B cell (primary cell): ENCODE results near the gene ST8SIA6. TPM values are rescaled to one million over a fixed set of nuclear protein-coding genes. Genes with fewer than 3 reads are reported as not detected.

Experiments
- ATAC-seq: fragments of 200-7000 bp; cut with Tn5 transposase; one replicate; pipeline ENCODE4 v1.10.0; 2021; ENCODE audit warnings: low read depth, mild to moderate bottlenecking, moderate number of reproducible peaks, moderate library complexity
- CTCF ChIA-PET: fragments of 350-600 bp; sonication (Branson Sonifier 250); formaldehyde crosslinking; loops from one replicate; lab custom pipeline; 2021; ENCODE audit warnings: antibody characterized with exemption, inconsistent platforms; lab: Charles Lee
- POLR2A ChIA-PET: fragments of 350-600 bp; sonication (Branson Sonifier 250); formaldehyde crosslinking; loops from one replicate; lab custom pipeline; 2021; ENCODE audit warnings: antibody characterized with exemption; lab: Charles Lee
- DNase-seq: peaks from one replicate; pipeline ENCODE4 v3.0.0; 2013
- H2AFZ ChIP-seq: 2 replicates; pipeline ENCODE4 v1.6.1; 2012; ENCODE audit warnings: mild to moderate bottlenecking, low read depth, low read length; ENCODE audit not compliant: insufficient read depth, poor library complexity, severe bottlenecking
- H3K27ac ChIP-seq, 2 donors: 1 replicate in 1 of 2; 2 replicates in 1 of 2; pipeline ENCODE4 v1.5.1; 2012 to 2013; ENCODE audit warnings: low read length in 2 of 2, mild to moderate bottlenecking in 2 of 2, moderate library complexity in 1 of 2
- H3K27me3 ChIP-seq, 4 experiments: fragments of 200-600 bp in 1 of 4; sonication (generic) in 1 of 4; replicated peaks in 1 of 4; 1 replicate in 2 of 4; 2 replicates in 2 of 4; pipeline versions ENCODE4 v1.6.1 to v1.7.0; 2013 to 2016; ENCODE audit warnings: low read length in 3 of 4, mild to moderate bottlenecking in 2 of 4, mixed read lengths in 1 of 4, moderate library complexity in 1 of 4; ENCODE audit not compliant: insufficient read depth in 4 of 4, control insufficient read depth in 3 of 4; ENCODE audit errors: control extremely low read depth in 1 of 4
- H3K36me3 ChIP-seq, 2 experiments: replicated peaks in 1 of 2; 1 replicate in 1 of 2; 2 replicates in 1 of 2; pipeline versions ENCODE4 v1.6.1 to v1.7.1; 2013; ENCODE audit warnings: low read length in 1 of 2; ENCODE audit not compliant: insufficient read depth in 2 of 2, control insufficient read depth in 1 of 2; ENCODE audit errors: control extremely low read depth in 1 of 2, extremely low read depth in 1 of 2
- H3K4me1 ChIP-seq, 2 donors: fragments of 200-600 bp in 1 of 2; sonication (generic) in 1 of 2; 1 replicate in 1 of 2; 2 replicates in 1 of 2; pipeline versions ENCODE4 v1.5.1 to v1.6.1; 2013 to 2017; ENCODE audit warnings: low read length in 2 of 2; ENCODE audit not compliant: control insufficient read depth in 2 of 2, insufficient read depth in 2 of 2
- H3K4me2 ChIP-seq: replicated peaks from 2 replicates; pipeline ENCODE3; 2012; ENCODE audit warnings: mild to moderate bottlenecking, low read depth, low read length; ENCODE audit not compliant: poor library complexity, severe bottlenecking
- H3K4me3 ChIP-seq, 5 experiments: fragments of 200-600 bp in 1 of 5; sonication (generic) in 1 of 5; 1 replicate in 3 of 5; 2 replicates in 2 of 5; pipeline versions ENCODE4 v1.5.1 to v1.7.0; 2011 to 2016; ENCODE audit warnings: low read length in 4 of 5, mild to moderate bottlenecking in 4 of 5, low read depth in 2 of 5, control low read depth in 1 of 5, moderate library complexity in 1 of 5; ENCODE audit not compliant: insufficient read depth in 1 of 5; ENCODE audit errors: control extremely low read depth in 1 of 5, extremely low read depth in 1 of 5
- H3K79me2 ChIP-seq: fragments of 200-600 bp; sonication (generic); one replicate; pipeline ENCODE4 v1.6.0; 2016; ENCODE audit warnings: low read length; ENCODE audit not compliant: control insufficient read depth, insufficient read depth
- H3K9ac ChIP-seq: fragments of 200-600 bp; sonication (generic); 2 replicates; pipeline ENCODE4 v1.6.1; 2017; ENCODE audit warnings: mild to moderate bottlenecking, low read length, moderate library complexity
- H3K9me3 ChIP-seq, 3 donors: one replicate each; pipeline versions ENCODE4 v1.6.1 to v1.7.1; 2013; ENCODE audit warnings: low read length in 2 of 3; ENCODE audit not compliant: control insufficient read depth in 2 of 3, insufficient read depth in 1 of 3; ENCODE audit errors: control extremely low read depth in 1 of 3
- H4K20me1 ChIP-seq: 2 replicates; pipeline ENCODE4 v1.6.0; 2012; ENCODE audit warnings: mild to moderate bottlenecking, low read length; ENCODE audit not compliant: insufficient read depth, control insufficient read depth, poor library complexity, severe bottlenecking
- H3K27ac Mint-ChIP-seq: one replicate; pipeline ENCODE4 v1.8.0; 2021; ENCODE audit warnings: mixed read lengths
- H3K27me3 Mint-ChIP-seq: one replicate; pipeline ENCODE4 v1.8.0; 2021; ENCODE audit warnings: mixed read lengths
- H3K4me1 Mint-ChIP-seq: one replicate; pipeline ENCODE4 v1.8.0; 2021; ENCODE audit warnings: mixed read lengths
- H3K4me3 Mint-ChIP-seq: one replicate; pipeline ENCODE4 v1.8.0; 2021; ENCODE audit warnings: mixed read lengths
- H3K9me3 Mint-ChIP-seq: one replicate; pipeline ENCODE4 v1.8.0; 2022; ENCODE audit warnings: mixed read lengths; ENCODE audit not compliant: insufficient read depth
- CTCF ChIP-seq: fragments of 200-600 bp; IDR thresholded peaks from one replicate; pipeline ENCODE4 v1.8.0; 2022; ENCODE audit warnings: antibody characterized with exemption, mild to moderate bottlenecking
- EZH2 ChIP-seq: IDR thresholded peaks from 2 replicates; pipeline ENCODE4 v1.6.1; 2012; ENCODE audit warnings: borderline replicate concordance, low read depth, mild to moderate bottlenecking, moderate library complexity, low read length; ENCODE audit not compliant: insufficient read depth, poor library complexity, severe bottlenecking
- WGBS: methylation state at CpG from one replicate; pipeline ENCODE4 v1.1.5; 2013; ENCODE audit warnings: missing lambda C conversion rate; ENCODE audit not compliant: insufficient coverage; 5-methylcytosine and 5-hydroxymethylcytosine counted together
- intact Hi-C: fragments of 100-400 bp; cut with micrococcal nuclease; formaldehyde crosslinking; loops from one replicate; pipeline ENCODE4 v1.10.0; 2022
- polyA plus RNA-seq: library from polyadenylated mRNA; depleted of rRNA; stranded (reverse); fragments of >200 nt; gene quantifications from 2 replicates; pipeline ENCODE4 v1.2.3, GENCODE V29; 2012
- total RNA-seq, 2 donors: library from RNA; stranded (reverse); fragments of 120-200 nt in 1 of 2; gene quantifications; 1 replicate in 1 of 2; 2 replicates in 1 of 2; pipeline versions ENCODE4 v1.2.3 to v1.2.4, GENCODE V29; 2013 to 2022

The ST8SIA6 gene
- total and polyA plus RNA-seq, 2 donors (not counting 1 experiment from before 2014, with no cell fraction given): 0.04 TPM; not detected in 1

- no peaks in the 10 kb centered on the region for H3K9me3 Mint-ChIP-seq
- no peaks in the 10 kb centered on the region for H3K79me2 ChIP-seq
- no peaks in the 10 kb centered on the region for H3K4me1 ChIP-seq
- H3K27ac Mint-ChIP-seq: no peak overlapping the region
- peaks cover 0 to 2% (median 0%) of the 10 kb centered on the region in 4 experiments for H3K27me3 ChIP-seq
- no peak overlapping the region for H3K4me3 ChIP-seq
- POLR2A ChIA-PET: no interaction called here
- H3K4me2 ChIP-seq: no peak overlapping the region
- intact Hi-C loops: no loop called here
- CTCF ChIA-PET: interaction anchor here (0.6 kb wide), 1 partner anchor 586 kb away, joined by 3 read pairs; no protein-coding TSS in a partner anchor
- no peaks in the 10 kb centered on the region for H3K9me3 ChIP-seq
- H3K27ac ChIP-seq: no peak overlapping the region
- no peaks in the 10 kb centered on the region for H3K4me1 Mint-ChIP-seq
- H3K27me3 Mint-ChIP-seq: peaks cover 11% of the 10 kb centered on the region
- H3K36me3 ChIP-seq: no peaks in the 10 kb centered on the region
- no peak overlapping the region for H2AFZ ChIP-seq
- no peak overlapping the region for H3K9ac ChIP-seq
- 100% methylated on average over 2 of the region's 2 CpGs for WGBS
- DNase-seq: no peak
- no peak overlapping the region for H3K4me3 Mint-ChIP-seq
- TF ChIP-seq CTCF (no peak), EZH2 (no peak)
- no peaks in the 10 kb centered on the region for H4K20me1 ChIP-seq
- ATAC-seq: no peak
These were observed 40.5 kb downstream of the ST8SIA6 start for GRCh38 chr10:17413876-17414275.

GRCh38 chr10:17412323-17412722 is 42.1 kb downstream of the ST8SIA6 start:
- TF ChIP-seq EZH2: no peak
- no peak for TF ChIP-seq CTCF
- Histone ChIP-seq H3K9me3 (no peaks in the 10 kb centered on the region), H3K4me3 (no peak overlapping the region), H3K79me2 (no peaks in the 10 kb centered on the region), H3K9ac (no peak overlapping the region), H3K27me3 (peaks cover 0 to 4% (median 0%) of the 10 kb centered on the region in 4 experiments), H4K20me1 (no peaks in the 10 kb centered on the region), H3K36me3 (no peaks in the 10 kb centered on the region), H3K4me2 (no peak overlapping the region), H3K4me1 (no peaks in the 10 kb centered on the region), H3K27ac (no peak overlapping the region), H2AFZ (no peak overlapping the region)
- 90% methylated on average over 1 of the region's 2 CpGs for WGBS
- ATAC-seq (no peak), DNase-seq (no peak)
- POLR2A ChIA-PET: no interaction called here
- intact Hi-C loops: no loop called here
- no peaks in the 10 kb centered on the region for H3K4me1 Mint-ChIP-seq
- no peak overlapping the region for H3K27ac Mint-ChIP-seq
- H3K4me3 Mint-ChIP-seq: no peak overlapping the region
- CTCF ChIA-PET: no interaction called here
- peaks cover 8% of the 10 kb centered on the region for H3K27me3 Mint-ChIP-seq
- H3K9me3 Mint-ChIP-seq: no peaks in the 10 kb centered on the region
